Keratinocyte (primary cell): ENCODE results near the gene DISP2. TPM values are rescaled to one million over a fixed set of nuclear protein-coding genes. Genes with fewer than 3 reads are reported as not detected.

Experiments used
- DNase-seq: peaks from one replicate; pipeline ENCODE4 v3.0.0-alpha.2; 2011; ENCODE audit warnings: low read depth, missing footprints, low spot score
- FAIRE-seq: peaks from 2 replicates; lab custom pipeline; 2011; peaks lifted over from hg19 to GRCh38; lab: Jason Lieb, UNC
- H2AFZ ChIP-seq: 2 replicates; pipeline ENCODE4 v1.6.0; 2012; ENCODE audit warnings: low read length, control low read depth, inconsistent platforms; ENCODE audit not compliant: control insufficient read depth
- H3K27ac ChIP-seq: 2 replicates; pipeline ENCODE4 v1.5.1; 2011; ENCODE audit warnings: low read length; ENCODE audit not compliant: control insufficient read depth, insufficient read depth
- H3K27me3 ChIP-seq: 3 replicates; pipeline ENCODE4 v1.6.0; 2011; ENCODE audit warnings: low read length; ENCODE audit not compliant: control insufficient read depth, insufficient read depth; ENCODE audit errors: extremely low read depth
- H3K36me3 ChIP-seq, 2 experiments: 2 replicates in 1 of 2; 3 replicates in 1 of 2; pipeline ENCODE4 v1.5.1; 2011; ENCODE audit warnings: low read length in 2 of 2, mild to moderate bottlenecking in 1 of 2; ENCODE audit not compliant: control insufficient read depth in 2 of 2, insufficient read depth in 2 of 2; ENCODE audit errors: extremely low read depth in 1 of 2
- H3K4me1 ChIP-seq: 3 replicates; pipeline ENCODE4 v1.5.1; 2011; ENCODE audit warnings: low read length; ENCODE audit not compliant: control insufficient read depth, insufficient read depth; ENCODE audit errors: extremely low read depth
- H3K4me2 ChIP-seq: 3 replicates; pipeline ENCODE4 v1.6.0; 2011; ENCODE audit warnings: low read depth, low read length; ENCODE audit not compliant: control insufficient read depth, insufficient read depth; ENCODE audit errors: extremely low read depth
- H3K4me3 ChIP-seq, 3 experiments: fragments of 200-600 bp in 1 of 3; sonication (generic) in 1 of 3; 2 replicates in 2 of 3; 3 replicates in 1 of 3; pipeline ENCODE4 v1.5.1; 2011 to 2016; ENCODE audit warnings: low read length in 3 of 3, mild to moderate bottlenecking in 3 of 3, control low read depth in 2 of 3, inconsistent platforms in 1 of 3, low read depth in 1 of 3, mixed read lengths in 1 of 3, mixed run types in 1 of 3, moderate library complexity in 1 of 3; ENCODE audit not compliant: control insufficient read depth in 2 of 3, insufficient read depth in 2 of 3; ENCODE audit errors: extremely low read depth in 1 of 3
- H3K79me2 ChIP-seq: 2 replicates; pipeline ENCODE4 v1.6.0; 2012; ENCODE audit warnings: low read length; ENCODE audit not compliant: control insufficient read depth, insufficient read depth
- H3K9ac ChIP-seq: 3 replicates; pipeline ENCODE4 v1.6.0; 2011; ENCODE audit warnings: low read length; ENCODE audit not compliant: control insufficient read depth, insufficient read depth; ENCODE audit errors: extremely low read depth
- H3K9me1 ChIP-seq: 3 replicates; pipeline ENCODE4 v1.6.0; 2011; ENCODE audit warnings: low read length; ENCODE audit not compliant: control insufficient read depth, insufficient read depth; ENCODE audit errors: extremely low read depth
- H3K9me3 ChIP-seq: 2 replicates; pipeline ENCODE4 v1.5.1; 2012; ENCODE audit warnings: low read depth, low read length; ENCODE audit not compliant: control insufficient read depth
- H4K20me1 ChIP-seq: 3 replicates; pipeline ENCODE4 v1.6.0; 2011; ENCODE audit warnings: low read length; ENCODE audit not compliant: control insufficient read depth, insufficient read depth; ENCODE audit errors: extremely low read depth
- CTCF ChIP-seq, 3 experiments: IDR thresholded peaks in 1 of 3; conservative IDR thresholded peaks in 1 of 3; optimal IDR thresholded peaks in 1 of 3; 2 replicates in 2 of 3; 3 replicates in 1 of 3; pipeline versions ENCODE3 to v1.5.1; 2011; ENCODE audit warnings: low read length in 3 of 3, mild to moderate bottlenecking in 3 of 3, moderate library complexity in 2 of 3, control low read depth in 1 of 3, inconsistent platforms in 1 of 3; ENCODE audit not compliant: insufficient read depth in 2 of 3; ENCODE audit errors: extremely low read depth in 1 of 3
- EZH2 ChIP-seq: IDR thresholded peaks from one replicate; pipeline ENCODE4 v1.6.1; 2012; ENCODE audit warnings: inconsistent platforms, mild to moderate bottlenecking, low read length, moderate library complexity
- dilution Hi-C: fragments of 300-500 bp; cut with MboI; formaldehyde crosslinking; loops from one replicate; pipeline ENCODE4 v1.7.0; 2020; ENCODE audit warnings: low sequenced_read_pairs; ENCODE audit not compliant: extremely low pct_ligation_motif_present
- polyA plus RNA-seq, 5 experiments: library from polyadenylated mRNA; depleted of rRNA in 3 of 5; stranded (reverse) in 3 of 5; stranded (forward) in 1 of 5; unstranded in 1 of 5; fragments of >200 nt; gene quantifications; 1 replicate in 1 of 5; 2 replicates in 3 of 5; 3 replicates in 1 of 5; pipeline versions ENCODE4 v1.2.1 to v1.2.3, GENCODE V29; 2011 to 2012; ENCODE audit warnings: missing spikeins in 2 of 5, low read depth in 1 of 5, low replicate concordance in 1 of 5

Gene DISP2
- polyA plus RNA-seq, 1 donor (not counting 4 experiments of a cell fraction or from before 2014, with no cell fraction given) = 0.12 TPM

- no peak overlapping the region for H2AFZ ChIP-seq
- H3K9me1 ChIP-seq = no peaks in the 10 kb centered on the region
- H3K79me2 ChIP-seq = peaks cover 15% of the 10 kb centered on the region
- H3K4me3 ChIP-seq = no peak overlapping the region
- no peak overlapping the region for H3K27ac ChIP-seq
- peak; percentile 29 for FAIRE-seq
- H3K4me1 ChIP-seq = peaks cover 21% of the 10 kb centered on the region
- H4K20me1 ChIP-seq = no peaks in the 10 kb centered on the region
- H3K27me3 ChIP-seq = no peaks in the 10 kb centered on the region
- H3K9me3 ChIP-seq = no peaks in the 10 kb centered on the region
- no peak overlapping the region for H3K4me2 ChIP-seq
- no peak for TF ChIP-seq EZH2
- peak; percentile 70 to 96 (median 81) for TF ChIP-seq CTCF (optimal IDR thresholded peaks at IDR 0.05 in 1 of 3, IDR thresholded peaks at IDR 0.05 in 1 of 3, conservative IDR thresholded peaks at IDR 0.05 in 1 of 3; ENCODE audit: extremely low read depth in 1 of 3, insufficient read depth in 2 of 3, low read length in 3 of 3)
- DNase-seq = no peak
- H3K36me3 ChIP-seq = no peaks in the 10 kb centered on the region
- H3K9ac ChIP-seq = no peak overlapping the region
- dilution Hi-C loops = no loop called here
Measured at GRCh38 chr15:40320931-40321371, 37.1 kb upstream of the DISP2 start.

GRCh38 chr15:40322531-40323238 lies 35.3 kb upstream of the DISP2 start:
- Histone ChIP-seq H3K4me2 (peak overlapping the region; percentile 30), H3K4me3 (peak overlapping the region; percentile 42 to 58 (median 48)), H3K9me3 (no peaks in the 10 kb centered on the region), H4K20me1 (no peaks in the 10 kb centered on the region), H3K36me3 (peaks cover 0 to 8% of the 10 kb centered on the region in 2 experiments), H2AFZ (no peak overlapping the region), H3K27ac (no peak overlapping the region), H3K27me3 (no peaks in the 10 kb centered on the region), H3K9ac (no peak overlapping the region), H3K79me2 (peaks cover 21% of the 10 kb centered on the region), H3K4me1 (peaks cover 32% of the 10 kb centered on the region), H3K9me1 (no peaks in the 10 kb centered on the region)
- DNase-seq (no peak), FAIRE-seq (no peak)
- dilution Hi-C loops = no loop called here
- no peak for TF ChIP-seq CTCF (optimal IDR thresholded peaks at IDR 0.05 in 1 of 3, IDR thresholded peaks at IDR 0.05 in 1 of 3, conservative IDR thresholded peaks at IDR 0.05 in 1 of 3; ENCODE audit: extremely low read depth in 1 of 3, insufficient read depth in 2 of 3, low read length in 3 of 3)
- TF ChIP-seq EZH2 = no peak
